HepG2 (cell line): ENCODE measurements around the gene ZNF605. TPM values are rescaled to one million over a fixed set of nuclear protein-coding genes. Genes with fewer than 3 reads are reported as not detected.

Experiments used
- ATAC-seq: fragments of 200-7000 bp; cut with Tn5 transposase; 3 replicates; pipeline ENCODE4 v1.9.1; 2020; ENCODE audit warnings: mild to moderate bottlenecking, moderate library complexity
- BruUV-seq: library from RNA; stranded (reverse); fragments of 400-500 nt; replicated peaks from 2 replicates; lab custom pipeline; 2021; lab: Mats Ljungman, UMichigan
- CTCF ChIA-PET: fragments of 300-600 bp; formaldehyde crosslinking; extraction: SDS; loops from one replicate; lab custom pipeline; 2021; ENCODE audit warnings: low total read pairs, inconsistent platforms, low intra/inter-chr PET ratio; lab: Yijun Ruan, JAX
- POLR2A ChIA-PET: fragments of 350-600 bp; sonication (Branson Sonifier 250); formaldehyde crosslinking; loops from one replicate; lab custom pipeline; 2020; ENCODE audit warnings: antibody characterized with exemption, inconsistent platforms; lab: Yijun Ruan, JAX
- DNase-seq: peaks from one replicate; pipeline ENCODE4 v3.0.0-alpha.2; 2015; ENCODE audit warnings: low spot score
- FAIRE-seq: peaks from 3 replicates; lab custom pipeline; 2011; peaks lifted over from hg19 to GRCh38; lab: Jason Lieb, UNC
- H2AFZ ChIP-seq: one replicate; pipeline ENCODE4 v1.6.1; 2011; ENCODE audit warnings: low read length, inconsistent platforms
- H3K27ac ChIP-seq: fragments of 300-600 bp; 3 replicates; pipeline ENCODE4 v1.8.0; 2011; ENCODE audit warnings: mixed run types, mild to moderate bottlenecking, mixed read lengths, low read length, inconsistent platforms; ENCODE audit not compliant: insufficient read depth; ENCODE audit errors: extremely low read length
- H3K27me3 ChIP-seq, 2 experiments: fragments of 200-600 bp in 1 of 2; 2 replicates in 1 of 2; 3 replicates in 1 of 2; pipeline versions ENCODE4 v1.6.0 to v1.8.0; 2011; ENCODE audit warnings: low read length in 2 of 2, mild to moderate bottlenecking in 2 of 2, moderate library complexity in 2 of 2, inconsistent platforms in 1 of 2; ENCODE audit not compliant: insufficient read depth in 2 of 2, control insufficient read depth in 1 of 2
- H3K36me3 ChIP-seq, 2 experiments: fragments of 200-600 bp in 1 of 2; replicated peaks in 1 of 2; 2 replicates in 1 of 2; 3 replicates in 1 of 2; pipeline versions ENCODE4 v1.5.1 to v1.8.0; 2011; ENCODE audit warnings: low read length in 2 of 2, inconsistent platforms in 1 of 2; ENCODE audit not compliant: insufficient read depth in 2 of 2, control insufficient read depth in 1 of 2
- H3K4me1 ChIP-seq: 2 replicates; pipeline ENCODE4 v1.5.1; 2012; ENCODE audit warnings: low read length, inconsistent platforms; ENCODE audit not compliant: insufficient read depth
- H3K4me2 ChIP-seq: 2 replicates; pipeline ENCODE4 v1.6.0; 2011; ENCODE audit warnings: low read depth, low read length, inconsistent platforms
- H3K4me3 ChIP-seq, 3 experiments: fragments of 200-600 bp in 1 of 3; sonication (generic), shearing (Covaris generic) in 1 of 3; replicated peaks in 1 of 3; 2 replicates each; pipeline ENCODE4 v1.5.1; 2011 to 2016; ENCODE audit warnings: low read length in 3 of 3, inconsistent platforms in 2 of 3, low read depth in 2 of 3, mild to moderate bottlenecking in 2 of 3, control low read depth in 1 of 3, mixed read lengths in 1 of 3; ENCODE audit not compliant: insufficient read depth in 1 of 3
- H3K79me2 ChIP-seq: one replicate; pipeline ENCODE4 v1.6.1; 2011; ENCODE audit warnings: low read length, inconsistent platforms; ENCODE audit not compliant: insufficient read depth
- H3K9ac ChIP-seq: 2 replicates; pipeline ENCODE4 v1.6.0; 2011; ENCODE audit warnings: mild to moderate bottlenecking, low read depth, low read length, inconsistent platforms; ENCODE audit not compliant: insufficient read depth
- H3K9me3 ChIP-seq: 2 replicates; pipeline ENCODE4 v1.5.1; 2012; ENCODE audit warnings: mild to moderate bottlenecking, low read length
- H4K20me1 ChIP-seq: 2 replicates; pipeline ENCODE4 v1.6.0; 2011; ENCODE audit warnings: inconsistent platforms, mild to moderate bottlenecking, low read length, moderate library complexity; ENCODE audit not compliant: insufficient read depth
- BATF2 ChIP-seq: sonication (generic); formaldehyde crosslinking; IDR thresholded peaks from 2 replicates; pipeline ENCODE4 v1.8.0; 2022; ENCODE audit warnings: mild to moderate bottlenecking, missing genetic modification reagents, moderate library complexity
- HMG20B ChIP-seq: conservative IDR thresholded peaks from 2 replicates; pipeline ENCODE4 v1.6.1; 2016; ENCODE audit warnings: missing genetic modification reagents, missing compliant biosample characterization
- KAT2B ChIP-seq: fragments of 150-350 bp; IDR thresholded peaks from 2 replicates; pipeline ENCODE4 v1.6.1; 2014; ENCODE audit warnings: low read depth, low read length, borderline replicate concordance
- MEIS1 ChIP-seq: sonication (generic); formaldehyde crosslinking; IDR thresholded peaks from 2 replicates; pipeline ENCODE4 v1.9.0; 2021; ENCODE audit warnings: mild to moderate bottlenecking, missing genetic modification reagents, moderate library complexity, borderline replicate concordance
- MXD4 ChIP-seq: IDR thresholded peaks from 2 replicates; pipeline ENCODE4 v1.6.1; 2016; ENCODE audit warnings: mild to moderate bottlenecking, missing biosample characterization, missing genetic modification reagents
- PAF1 ChIP-seq: IDR thresholded peaks from 2 replicates; pipeline ENCODE4 v1.6.1; 2016; ENCODE audit warnings: missing genetic modification reagents, missing compliant biosample characterization
- PRPF4 ChIP-seq: fragments of 200-400 bp; formaldehyde crosslinking; IDR thresholded peaks from 2 replicates; pipeline ENCODE4 v1.6.1; 2016; ENCODE audit warnings: low read length, low read depth; ENCODE audit not compliant: poor library complexity, severe bottlenecking
- SNAPC2 ChIP-seq: sonication (generic); formaldehyde crosslinking; IDR thresholded peaks from 2 replicates; pipeline ENCODE4 v1.8.1; 2022; ENCODE audit warnings: mild to moderate bottlenecking, missing genetic modification reagents
- ZMYM4 ChIP-seq: sonication (generic); formaldehyde crosslinking; IDR thresholded peaks from 2 replicates; pipeline ENCODE4 v1.8.1; 2023; ENCODE audit warnings: mild to moderate bottlenecking, missing genetic modification reagents
- ZNF256 ChIP-seq: sonication (generic); formaldehyde crosslinking; conservative IDR thresholded peaks from 2 replicates; pipeline ENCODE4 v1.4.0; 2020; ENCODE audit warnings: missing genetic modification reagents
- WGBS: methylation state at CpG from one replicate; pipeline ENCODE4 v1.1.6; 2017; ENCODE audit warnings: low lambda C conversion rate; 5-methylcytosine and 5-hydroxymethylcytosine counted together
- in situ Hi-C: cut with HindIII; loops from 2 replicates; pipeline ENCODE4 v1.10.0; 2017; ENCODE audit warnings: low pct_unique_long_range_greater_than_20kb; ENCODE audit not compliant: extremely low pct_ligation_motif_present
- intact Hi-C: fragments of 100-400 bp; cut with micrococcal nuclease; formaldehyde crosslinking; loops from one replicate; pipeline ENCODE4 v1.10.0; 2022; ENCODE audit not compliant: unreplicated experiment
- polyA plus RNA-seq, 8 experiments: library from polyadenylated mRNA; depleted of rRNA in 3 of 8; stranded (reverse) in 7 of 8; unstranded in 1 of 8; fragments of >200 nt; fragmentation: Illumina TruSeq in 4 of 8; extraction: Trizol in 4 of 8; gene quantifications; 2 replicates each; pipeline versions ENCODE4 v1.2.1 to v1.2.3, GENCODE V29; 2011 to 2016; ENCODE audit warnings: low read depth in 4 of 8, missing spikeins in 1 of 8, mixed read lengths in 1 of 8; ENCODE audit not compliant: insufficient read depth in 1 of 8
- total RNA-seq, 5 experiments: library from RNA; depleted of rRNA; stranded (reverse); fragments of >200 nt; fragmentation: Illumina TruSeq; extraction: Trizol; gene quantifications; 2 replicates each; pipeline ENCODE4 v1.2.3, GENCODE V29; 2016; ENCODE audit warnings: low read depth in 1 of 5

The ZNF605 gene
- total and polyA plus RNA-seq, 2 of the 13 experiments (the other 11 are each of a cell fraction or from before 2014, with no cell fraction given) = 6.7 to 6.8 TPM

DNA sequence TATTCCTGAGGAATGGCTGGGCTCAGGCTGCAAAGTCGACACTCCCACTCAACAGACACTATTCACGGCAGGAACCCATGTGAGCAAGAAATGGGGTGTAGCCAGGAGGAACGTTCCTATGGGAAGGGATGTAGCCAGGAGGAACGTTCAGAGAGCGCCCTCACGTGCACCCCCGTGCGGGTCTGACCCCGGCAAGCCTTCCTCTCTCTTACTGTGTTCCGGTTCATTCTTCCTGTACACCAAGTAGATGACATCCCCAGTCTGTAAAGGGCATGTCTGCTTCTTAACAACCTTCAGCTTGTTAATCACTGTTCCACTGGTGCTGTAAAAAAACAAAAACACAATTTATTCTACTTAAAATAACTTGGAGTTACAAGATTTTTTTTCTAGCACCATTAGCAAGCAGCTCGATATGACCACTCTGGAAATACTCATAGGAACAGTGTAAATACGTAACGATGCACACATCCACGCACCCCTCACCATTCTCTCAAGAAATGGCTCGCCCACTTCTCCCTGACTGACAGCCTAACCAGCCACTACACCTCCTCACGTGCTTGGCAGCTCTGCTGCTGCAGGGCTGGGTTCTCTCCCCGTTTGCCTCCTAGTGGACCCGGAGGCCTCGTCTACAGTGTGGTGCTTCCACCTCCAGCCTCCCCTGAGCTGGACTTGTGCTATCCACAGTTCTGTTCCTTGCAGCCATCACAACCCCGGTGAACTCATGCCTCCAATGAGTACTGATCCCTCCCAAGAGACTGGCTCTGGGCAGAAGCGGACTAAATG is 83.8 kb downstream of the ZNF605 start:
- no peak for TF ChIP-seq KAT2B
- TF ChIP-seq ZNF256 = no peak
- TF ChIP-seq MXD4 = no peak
- TF ChIP-seq ZMYM4 = no peak
- TF ChIP-seq MEIS1 (CRISPR knock-in tag) = no peak
- TF ChIP-seq SNAPC2 (CRISPR knock-in tag) = no peak
- TF ChIP-seq PAF1 (CRISPR knock-in tag) = no peak
- no peak for TF ChIP-seq PRPF4
- in situ Hi-C loops = no loop called here
- peaks cover 20 to 31% of the 10 kb centered on the region in 2 experiments; a peak in 4 of 5 replicates for H3K36me3 ChIP-seq
- no peaks in the 10 kb centered on the region for H3K4me1 ChIP-seq
- intact Hi-C loops = no loop called here
- no peaks in the 10 kb centered on the region for H3K9me3 ChIP-seq
- H4K20me1 ChIP-seq = no peaks in the 10 kb centered on the region
- BruUV-seq = no TSS peak
- H2AFZ ChIP-seq = no peak overlapping the region
- no peak overlapping the region for H3K27ac ChIP-seq
- no peak overlapping the region for H3K4me2 ChIP-seq
- ATAC-seq = no peak
- ChIA-PET CTCF (no interaction called here), POLR2A (no interaction called here)
- no peak for FAIRE-seq
- no peak overlapping the region for H3K9ac ChIP-seq
- 98% methylated on average over 21 of the region's 21 CpGs for WGBS
- no peak for DNase-seq
- no peaks in the 10 kb centered on the region for H3K79me2 ChIP-seq
- no peak overlapping the region for H3K4me3 ChIP-seq
- H3K27me3 ChIP-seq = no peaks in the 10 kb centered on the region

DNA sequence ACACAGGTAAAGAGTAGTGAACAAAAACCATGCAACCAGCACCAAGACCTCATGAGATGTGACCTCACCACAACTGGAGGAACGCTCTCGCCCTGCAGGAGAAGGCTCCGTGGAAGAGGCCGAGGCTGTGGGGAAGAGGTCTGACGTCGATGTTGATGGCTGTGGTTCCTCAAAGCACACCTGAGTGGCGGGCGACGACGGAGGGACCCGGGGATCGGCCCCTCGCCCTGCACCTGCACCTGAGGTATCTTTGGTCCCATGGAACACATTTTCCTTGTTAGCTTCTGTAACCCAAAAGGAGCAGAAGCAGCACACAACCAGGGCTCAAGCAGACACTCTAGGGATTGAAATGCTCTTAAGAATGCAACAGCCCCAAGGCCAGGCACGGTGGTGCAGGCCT is 86.6 kb downstream of the ZNF605 start:
- no peaks in the 10 kb centered on the region for H3K79me2 ChIP-seq
- TF ChIP-seq BATF2 (CRISPR knock-in tag) (no peak), HMG20B (no peak)
- no peaks in the 10 kb centered on the region for H3K27me3 ChIP-seq
- FAIRE-seq (no peak), DNase-seq (no peak), ATAC-seq (no peak)
- H2AFZ ChIP-seq = no peak overlapping the region
- CTCF ChIA-PET = no interaction called here
- H3K9ac ChIP-seq = no peak overlapping the region
- H3K36me3 ChIP-seq = peaks cover 19 to 34% of the 10 kb centered on the region in 2 experiments; a peak in 4 of 5 replicates
- no TSS peak for BruUV-seq
- in situ Hi-C loops (no loop called here), intact Hi-C loops (no loop called here)
- H4K20me1 ChIP-seq = no peaks in the 10 kb centered on the region
- H3K9me3 ChIP-seq = peaks cover 8% of the 10 kb centered on the region; the same call in 1 of the 2 replicates
- H3K27ac ChIP-seq = no peak overlapping the region
- no peak overlapping the region for H3K4me3 ChIP-seq
- WGBS = 97% methylated on average over 14 of the region's 14 CpGs
- no peaks in the 10 kb centered on the region for H3K4me1 ChIP-seq
- no peak overlapping the region for H3K4me2 ChIP-seq
- POLR2A ChIA-PET = no interaction called here
